Measurements from ENCODE around the gene SVIL. TPM values are rescaled to one million over a fixed set of nuclear protein-coding genes. Genes with fewer than 3 reads are reported as not detected.

Gene SVIL
- polyA plus RNA-seq, 1 donor (not counting 4 experiments of a cell fraction or from before 2014, with no cell fraction given), result 16.2 TPM

GRCh38 chr10:29451946-29452345, 182.8 kb downstream of the SVIL start:
- Histone ChIP-seq H3K9ac (ENCODE audit: control insufficient read depth, extremely low read depth, insufficient read depth, low read length) (no peak overlapping the region), H3K4me3 (ENCODE audit: control insufficient read depth in 2 of 3, extremely low read depth in 1 of 3, insufficient read depth in 2 of 3, low read depth in 1 of 3, low read length in 3 of 3) (no peak overlapping the region), H3K9me1 (ENCODE audit: control insufficient read depth, extremely low read depth, insufficient read depth, low read length) (no peaks in the 10 kb centered on the region), H3K36me3 (ENCODE audit: control insufficient read depth in 2 of 2, extremely low read depth in 1 of 2, insufficient read depth in 2 of 2, low read length in 2 of 2) (peaks cover 0 to 10% of the 10 kb centered on the region in 2 experiments), H3K79me2 (ENCODE audit: control insufficient read depth, insufficient read depth, low read length) (peaks cover 4% of the 10 kb centered on the region), H3K4me1 (ENCODE audit: control insufficient read depth, extremely low read depth, insufficient read depth, low read length) (peaks cover 5% of the 10 kb centered on the region), H3K27me3 (ENCODE audit: control insufficient read depth, extremely low read depth, insufficient read depth, low read length) (no peaks in the 10 kb centered on the region), H3K4me2 (ENCODE audit: control insufficient read depth, extremely low read depth, insufficient read depth, low read depth, low read length) (no peak overlapping the region), H4K20me1 (ENCODE audit: control insufficient read depth, extremely low read depth, insufficient read depth, low read length) (peaks cover 2% of the 10 kb centered on the region), H2AFZ (ENCODE audit: control insufficient read depth, low read length) (no peak overlapping the region), H3K27ac (ENCODE audit: control insufficient read depth, insufficient read depth, low read length) (no peak overlapping the region), H3K9me3 (ENCODE audit: control insufficient read depth, low read depth, low read length) (no peaks in the 10 kb centered on the region)
- DNase-seq (ENCODE audit: low read depth, low spot score), result no peak
- dilution Hi-C loops (cut with MboI; ENCODE audit: extremely low pct_ligation_motif_present, low sequenced_read_pairs), result no loop called here
- TF ChIP-seq, protein P1, sequence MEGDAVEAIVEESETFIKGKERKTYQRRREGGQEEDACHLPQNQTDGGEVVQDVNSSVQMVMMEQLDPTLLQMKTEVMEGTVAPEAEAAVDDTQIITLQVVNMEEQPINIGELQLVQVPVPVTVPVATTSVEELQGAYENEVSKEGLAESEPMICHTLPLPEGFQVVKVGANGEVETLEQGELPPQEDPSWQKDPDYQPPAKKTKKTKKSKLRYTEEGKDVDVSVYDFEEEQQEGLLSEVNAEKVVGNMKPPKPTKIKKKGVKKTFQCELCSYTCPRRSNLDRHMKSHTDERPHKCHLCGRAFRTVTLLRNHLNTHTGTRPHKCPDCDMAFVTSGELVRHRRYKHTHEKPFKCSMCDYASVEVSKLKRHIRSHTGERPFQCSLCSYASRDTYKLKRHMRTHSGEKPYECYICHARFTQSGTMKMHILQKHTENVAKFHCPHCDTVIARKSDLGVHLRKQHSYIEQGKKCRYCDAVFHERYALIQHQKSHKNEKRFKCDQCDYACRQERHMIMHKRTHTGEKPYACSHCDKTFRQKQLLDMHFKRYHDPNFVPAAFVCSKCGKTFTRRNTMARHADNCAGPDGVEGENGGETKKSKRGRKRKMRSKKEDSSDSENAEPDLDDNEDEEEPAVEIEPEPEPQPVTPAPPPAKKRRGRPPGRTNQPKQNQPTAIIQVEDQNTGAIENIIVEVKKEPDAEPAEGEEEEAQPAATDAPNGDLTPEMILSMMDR (optimal IDR thresholded peaks at IDR 0.05 in 1 of 3, IDR thresholded peaks at IDR 0.05 in 1 of 3, conservative IDR thresholded peaks at IDR 0.05 in 1 of 3; ENCODE audit: extremely low read depth in 1 of 3, insufficient read depth in 2 of 3, low read length in 3 of 3), result no peak
- TF ChIP-seq EZH2 (IDR thresholded peaks at IDR 0.05; ENCODE audit: low read length), result no peak
- FAIRE-seq, result no peak

GRCh38 chr10:29450405-29450804, 184.4 kb downstream of the SVIL start:
- Histone ChIP-seq H3K9me1 (ENCODE audit: control insufficient read depth, extremely low read depth, insufficient read depth, low read length) (no peaks in the 10 kb centered on the region), H3K36me3 (ENCODE audit: control insufficient read depth in 2 of 2, extremely low read depth in 1 of 2, insufficient read depth in 2 of 2, low read length in 2 of 2) (peaks cover 0 to 7% of the 10 kb centered on the region in 2 experiments), H4K20me1 (ENCODE audit: control insufficient read depth, extremely low read depth, insufficient read depth, low read length) (peaks cover 2% of the 10 kb centered on the region), H3K9me3 (ENCODE audit: control insufficient read depth, low read depth, low read length) (no peaks in the 10 kb centered on the region), H2AFZ (ENCODE audit: control insufficient read depth, low read length) (no peak overlapping the region), H3K9ac (ENCODE audit: control insufficient read depth, extremely low read depth, insufficient read depth, low read length) (no peak overlapping the region), H3K4me1 (ENCODE audit: control insufficient read depth, extremely low read depth, insufficient read depth, low read length) (peaks cover 5% of the 10 kb centered on the region), H3K27ac (ENCODE audit: control insufficient read depth, insufficient read depth, low read length) (no peak overlapping the region), H3K79me2 (ENCODE audit: control insufficient read depth, insufficient read depth, low read length) (peaks cover 6% of the 10 kb centered on the region), H3K4me2 (ENCODE audit: control insufficient read depth, extremely low read depth, insufficient read depth, low read depth, low read length) (no peak overlapping the region), H3K4me3 (ENCODE audit: control insufficient read depth in 2 of 3, extremely low read depth in 1 of 3, insufficient read depth in 2 of 3, low read depth in 1 of 3, low read length in 3 of 3) (no peak overlapping the region), H3K27me3 (ENCODE audit: control insufficient read depth, extremely low read depth, insufficient read depth, low read length) (no peaks in the 10 kb centered on the region)
- TF ChIP-seq, protein P1 (optimal IDR thresholded peaks at IDR 0.05 in 1 of 3, IDR thresholded peaks at IDR 0.05 in 1 of 3, conservative IDR thresholded peaks at IDR 0.05 in 1 of 3; ENCODE audit: extremely low read depth in 1 of 3, insufficient read depth in 2 of 3, low read length in 3 of 3), result no peak
- TF ChIP-seq EZH2 (IDR thresholded peaks at IDR 0.05; ENCODE audit: low read length), result no peak
- no peak for DNase-seq (ENCODE audit: low read depth, low spot score)
- dilution Hi-C loops (cut with MboI; ENCODE audit: extremely low pct_ligation_motif_present, low sequenced_read_pairs), result no loop called here
- no peak for FAIRE-seq

Measured in keratinocyte (primary cell).